ENCODE data around the gene ISCU.

The ISCU gene

GRCh38 chr12:108610856-108611605 lies 48.6 kb downstream of the ISCU start:
- TF ChIP-seq REST (IDR thresholded peaks at IDR 0.05; ENCODE audit: low read depth) (no peak), EP300 (IDR thresholded peaks at IDR 0.05; ENCODE audit: borderline replicate concordance) (no peak), TEAD4 (IDR thresholded peaks at IDR 0.05) (no peak), CEBPB (IDR thresholded peaks at IDR 0.05) (no peak), ZBTB7A (IDR thresholded peaks at IDR 0.05; ENCODE audit: low read depth) (no peak), CREB1 (IDR thresholded peaks at IDR 0.05; ENCODE audit: low read depth) (no peak), USF1 (IDR thresholded peaks at IDR 0.05) (no peak), EGR1 (IDR thresholded peaks at IDR 0.05) (no peak)

GRCh38 chr12:108611884-108612415 lies 49.6 kb downstream of the ISCU start:
- TF ChIP-seq CEBPB (IDR thresholded peaks at IDR 0.05) = no peak
- no peak for TF ChIP-seq USF1 (IDR thresholded peaks at IDR 0.05)
- TF ChIP-seq EP300 (IDR thresholded peaks at IDR 0.05; ENCODE audit: borderline replicate concordance) = no peak
- TF ChIP-seq RAD21 (IDR thresholded peaks at IDR 0.05; ENCODE audit: low read depth) = peak; percentile 39; the same call in 1 of the 2 replicates
- TF ChIP-seq MAX (IDR thresholded peaks at IDR 0.05) = no peak
- TF ChIP-seq TEAD4 (IDR thresholded peaks at IDR 0.05) = no peak

GRCh38 chr12:108612788-108613282 lies 50.4 kb downstream of the ISCU start:
- no peak for TF ChIP-seq TEAD4 (IDR thresholded peaks at IDR 0.05)
- TF ChIP-seq CEBPB (IDR thresholded peaks at IDR 0.05) = 0 out of 2 replicates have a peak, but pooled peaks have one; percentile 9
- no peak for TF ChIP-seq ZBTB7A (IDR thresholded peaks at IDR 0.05; ENCODE audit: low read depth)
- TF ChIP-seq EGR1 (IDR thresholded peaks at IDR 0.05) = no peak
- no peak for TF ChIP-seq TCF12 (IDR thresholded peaks at IDR 0.05; ENCODE audit: low read depth)

- TF ChIP-seq TCF12 (IDR thresholded peaks at IDR 0.05; ENCODE audit: low read depth) (no peak), CEBPB (IDR thresholded peaks at IDR 0.05) (no peak), RAD21 (IDR thresholded peaks at IDR 0.05; ENCODE audit: low read depth) (no peak), MAX (IDR thresholded peaks at IDR 0.05) (no peak), TEAD4 (IDR thresholded peaks at IDR 0.05) (no peak), EGR1 (IDR thresholded peaks at IDR 0.05) (no peak)
Measured at GRCh38 chr12:108613548-108613947, 51.2 kb downstream of the ISCU start.

GRCh38 chr12:108614041-108614440 lies 51.6 kb downstream of the ISCU start:
- TF ChIP-seq TAF1 (IDR thresholded peaks at IDR 0.05; ENCODE audit: low read depth) (no peak), CREB1 (IDR thresholded peaks at IDR 0.05; ENCODE audit: low read depth) (no peak), CEBPB (IDR thresholded peaks at IDR 0.05) (no peak)

- TF ChIP-seq CREB1 (IDR thresholded peaks at IDR 0.05; ENCODE audit: low read depth) = no peak
- TF ChIP-seq FOXM1 (IDR thresholded peaks at IDR 0.05; ENCODE audit: borderline replicate concordance, low read depth) = no peak
Measured at GRCh38 chr12:108614639-108615038, 52.2 kb downstream of the ISCU start.

- TF ChIP-seq RAD21 (IDR thresholded peaks at IDR 0.05; ENCODE audit: low read depth) (no peak), MAX (IDR thresholded peaks at IDR 0.05) (no peak), EGR1 (IDR thresholded peaks at IDR 0.05) (no peak), CREB1 (IDR thresholded peaks at IDR 0.05; ENCODE audit: low read depth) (no peak), FOXM1 (IDR thresholded peaks at IDR 0.05; ENCODE audit: borderline replicate concordance, low read depth) (no peak), EP300 (IDR thresholded peaks at IDR 0.05; ENCODE audit: borderline replicate concordance) (no peak), CEBPB (IDR thresholded peaks at IDR 0.05) (no peak)
Measured at GRCh38 chr12:108615918-108616317, 53.5 kb downstream of the ISCU start.

- TF ChIP-seq FOXM1 (IDR thresholded peaks at IDR 0.05; ENCODE audit: borderline replicate concordance, low read depth) (no peak), EGR1 (IDR thresholded peaks at IDR 0.05) (no peak), ZBTB7A (IDR thresholded peaks at IDR 0.05; ENCODE audit: low read depth) (no peak), TEAD4 (IDR thresholded peaks at IDR 0.05) (no peak), MAX (IDR thresholded peaks at IDR 0.05) (no peak), CREB1 (IDR thresholded peaks at IDR 0.05; ENCODE audit: low read depth) (no peak), USF1 (IDR thresholded peaks at IDR 0.05) (no peak), REST (IDR thresholded peaks at IDR 0.05; ENCODE audit: low read depth) (no peak), NFIC (IDR thresholded peaks at IDR 0.05) (no peak), TCF12 (IDR thresholded peaks at IDR 0.05; ENCODE audit: low read depth) (no peak), RAD21 (IDR thresholded peaks at IDR 0.05; ENCODE audit: low read depth) (no peak), CEBPB (IDR thresholded peaks at IDR 0.05) (no peak), TAF1 (IDR thresholded peaks at IDR 0.05; ENCODE audit: low read depth) (no peak), EP300 (IDR thresholded peaks at IDR 0.05; ENCODE audit: borderline replicate concordance) (no peak), YY1 (IDR thresholded peaks at IDR 0.05; ENCODE audit: low read depth) (no peak)
Measured at GRCh38 chr12:108616359-108616758, 54.0 kb downstream of the ISCU start.

Data from Ishikawa (cell line).